ENCODE results near the gene GIMAP4. TPM values are rescaled to one million over a fixed set of nuclear protein-coding genes. Genes with fewer than 3 reads are reported as not detected.
"Not testable (repeated sequence)": the region's sequence is repeated elsewhere in the genome, so short reads cannot be mapped to it uniquely, and the experiment has no call there.

GIMAP4 gene
- total and polyA plus RNA-seq, 9 of the 15 experiments (the other 6 are each of a cell fraction or from before 2014, with no cell fraction given): 0.42 TPM; not detected in 8

DNA sequence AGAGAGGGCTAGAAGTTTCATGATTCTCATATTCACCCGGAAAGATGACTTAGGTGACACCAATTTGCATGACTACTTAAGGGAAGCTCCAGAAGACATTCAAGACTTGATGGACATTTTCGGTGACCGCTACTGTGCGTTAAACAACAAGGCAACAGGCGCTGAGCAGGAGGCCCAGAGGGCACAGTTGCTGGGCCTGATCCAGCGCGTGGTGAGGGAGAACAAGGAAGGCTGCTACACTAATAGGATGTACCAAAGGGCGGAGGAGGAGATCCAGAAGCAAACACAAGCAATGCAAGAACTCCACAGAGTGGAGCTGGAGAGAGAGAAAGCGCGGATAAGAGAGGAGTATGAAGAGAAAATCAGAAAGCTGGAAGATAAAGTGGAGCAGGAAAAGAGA lies 5.3 kb downstream of the GIMAP4 start:
- ChIA-PET CTCF (ENCODE audit: low intra/inter-chr PET ratio) (no interaction called here), POLR2A (interaction anchor here (0.6 kb wide), 1 partner anchor 117 kb away, joined by 3 read pairs; no protein-coding TSS in a partner anchor)
- FAIRE-seq: no peak
- Histone ChIP-seq H2AFZ (ENCODE audit: low read depth, low read length) (no peak overlapping the region), H3K4me1 (replicated peaks in 1 of 2; ENCODE audit: control insufficient read depth in 2 of 2, insufficient read depth in 2 of 2, low read length in 2 of 2) (no peaks in the 10 kb centered on the region), H3K9ac (ENCODE audit: insufficient read depth in 1 of 2, low read depth in 2 of 2, low read length in 2 of 2) (no peak overlapping the region), H3K27ac (ENCODE audit: extremely low read depth, low read depth, low read length) (no peak overlapping the region), H3K9me1 (ENCODE audit: control insufficient read depth, insufficient read depth, low read length) (no peaks in the 10 kb centered on the region), H3K79me2 (ENCODE audit: control insufficient read depth, insufficient read depth, low read length) (no peaks in the 10 kb centered on the region), H3K4me3 (no peak overlapping the region), H3K27me3 (ENCODE audit: control insufficient read depth in 2 of 2, insufficient read depth in 2 of 2, low read length in 2 of 2) (peaks cover 0 to 19% of the 10 kb centered on the region in 2 experiments; a peak in 2 of 5 replicates), H3K4me2 (ENCODE audit: insufficient read depth, low read length) (no peak overlapping the region), H3K9me3 (replicated peaks; ENCODE audit: control insufficient read depth, insufficient read depth, low read depth, low read length) (no peaks in the 10 kb centered on the region), H3K36me3 (ENCODE audit: control insufficient read depth, insufficient read depth, low read length) (no peaks in the 10 kb centered on the region), H4K20me1 (replicated peaks; ENCODE audit: control insufficient read depth, insufficient read depth, low read length) (no peaks in the 10 kb centered on the region)
- TF ChIP-seq, protein P1, sequence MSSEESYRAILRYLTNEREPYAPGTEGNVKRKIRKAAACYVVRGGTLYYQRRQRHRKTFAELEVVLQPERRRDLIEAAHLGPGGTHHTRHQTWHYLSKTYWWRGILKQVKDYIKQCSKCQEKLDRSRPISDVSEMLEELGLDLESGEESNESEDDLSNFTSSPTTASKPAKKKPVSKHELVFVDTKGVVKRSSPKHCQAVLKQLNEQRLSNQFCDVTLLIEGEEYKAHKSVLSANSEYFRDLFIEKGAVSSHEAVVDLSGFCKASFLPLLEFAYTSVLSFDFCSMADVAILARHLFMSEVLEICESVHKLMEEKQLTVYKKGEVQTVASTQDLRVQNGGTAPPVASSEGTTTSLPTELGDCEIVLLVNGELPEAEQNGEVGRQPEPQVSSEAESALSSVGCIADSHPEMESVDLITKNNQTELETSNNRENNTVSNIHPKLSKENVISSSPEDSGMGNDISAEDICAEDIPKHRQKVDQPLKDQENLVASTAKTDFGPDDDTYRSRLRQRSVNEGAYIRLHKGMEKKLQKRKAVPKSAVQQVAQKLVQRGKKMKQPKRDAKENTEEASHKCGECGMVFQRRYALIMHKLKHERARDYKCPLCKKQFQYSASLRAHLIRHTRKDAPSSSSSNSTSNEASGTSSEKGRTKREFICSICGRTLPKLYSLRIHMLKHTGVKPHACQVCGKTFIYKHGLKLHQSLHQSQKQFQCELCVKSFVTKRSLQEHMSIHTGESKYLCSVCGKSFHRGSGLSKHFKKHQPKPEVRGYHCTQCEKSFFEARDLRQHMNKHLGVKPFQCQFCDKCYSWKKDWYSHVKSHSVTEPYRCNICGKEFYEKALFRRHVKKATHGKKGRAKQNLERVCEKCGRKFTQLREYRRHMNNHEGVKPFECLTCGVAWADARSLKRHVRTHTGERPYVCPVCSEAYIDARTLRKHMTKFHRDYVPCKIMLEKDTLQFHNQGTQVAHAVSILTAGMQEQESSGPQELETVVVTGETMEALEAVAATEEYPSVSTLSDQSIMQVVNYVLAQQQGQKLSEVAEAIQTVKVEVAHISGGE (CRISPR knock-in tag; IDR thresholded peaks at IDR 0.05): peak in 2 of 3 experiments; percentile 23 to 86; a peak in 2 of 6 replicates
- no peak for TF ChIP-seq MTF1 (CRISPR knock-in tag; IDR thresholded peaks at IDR 0.05; ENCODE audit: borderline replicate concordance)
- no peak for TF ChIP-seq MAFF (IDR thresholded peaks at IDR 0.05; ENCODE audit: low read length)
- TF ChIP-seq CHD1 (IDR thresholded peaks at IDR 0.05; ENCODE audit: low read length): no peak
- no peak for TF ChIP-seq PCBP1 (IDR thresholded peaks at IDR 0.05; ENCODE audit: low read depth, low read length, poor library complexity, severe bottlenecking)
- TF ChIP-seq, protein P2, sequence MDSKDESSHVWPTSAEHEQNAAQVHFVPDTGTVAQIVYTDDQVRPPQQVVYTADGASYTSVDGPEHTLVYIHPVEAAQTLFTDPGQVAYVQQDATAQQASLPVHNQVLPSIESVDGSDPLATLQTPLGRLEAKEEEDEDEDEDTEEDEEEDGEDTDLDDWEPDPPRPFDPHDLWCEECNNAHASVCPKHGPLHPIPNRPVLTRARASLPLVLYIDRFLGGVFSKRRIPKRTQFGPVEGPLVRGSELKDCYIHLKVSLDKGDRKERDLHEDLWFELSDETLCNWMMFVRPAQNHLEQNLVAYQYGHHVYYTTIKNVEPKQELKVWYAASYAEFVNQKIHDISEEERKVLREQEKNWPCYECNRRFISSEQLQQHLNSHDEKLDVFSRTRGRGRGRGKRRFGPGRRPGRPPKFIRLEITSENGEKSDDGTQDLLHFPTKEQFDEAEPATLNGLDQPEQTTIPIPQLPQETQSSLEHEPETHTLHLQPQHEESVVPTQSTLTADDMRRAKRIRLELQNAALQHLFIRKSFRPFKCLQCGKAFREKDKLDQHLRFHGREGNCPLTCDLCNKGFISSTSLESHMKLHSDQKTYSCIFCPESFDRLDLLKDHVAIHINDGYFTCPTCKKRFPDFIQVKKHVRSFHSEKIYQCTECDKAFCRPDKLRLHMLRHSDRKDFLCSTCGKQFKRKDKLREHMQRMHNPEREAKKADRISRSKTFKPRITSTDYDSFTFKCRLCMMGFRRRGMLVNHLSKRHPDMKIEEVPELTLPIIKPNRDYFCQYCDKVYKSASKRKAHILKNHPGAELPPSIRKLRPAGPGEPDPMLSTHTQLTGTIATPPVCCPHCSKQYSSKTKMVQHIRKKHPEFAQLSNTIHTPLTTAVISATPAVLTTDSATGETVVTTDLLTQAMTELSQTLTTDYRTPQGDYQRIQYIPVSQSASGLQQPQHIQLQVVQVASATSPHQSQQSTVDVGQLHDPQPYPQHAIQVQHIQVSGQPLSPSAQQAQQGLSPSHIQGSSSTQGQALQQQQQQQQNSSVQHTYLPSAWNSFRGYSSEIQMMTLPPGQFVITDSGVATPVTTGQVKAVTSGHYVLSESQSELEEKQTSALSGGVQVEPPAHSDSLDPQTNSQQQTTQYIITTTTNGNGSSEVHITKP (IDR thresholded peaks at IDR 0.05; ENCODE audit: partially characterized antibody): no peak
- intact Hi-C loops (cut with micrococcal nuclease) (no loop called here), in situ Hi-C loops (cut with MboI) (no loop called here)
- BruUV-seq (replicated peaks): no TSS peak
- no peak for ATAC-seq
- WGBS (ENCODE audit: insufficient coverage, low coverage, missing lambda C conversion rate): under 1% methylated on average over 10 of the region's 10 CpGs
- no peak for DNase-seq (ENCODE audit: extremely low read depth in 1 of 4, low spot score in 3 of 4)

DNA sequence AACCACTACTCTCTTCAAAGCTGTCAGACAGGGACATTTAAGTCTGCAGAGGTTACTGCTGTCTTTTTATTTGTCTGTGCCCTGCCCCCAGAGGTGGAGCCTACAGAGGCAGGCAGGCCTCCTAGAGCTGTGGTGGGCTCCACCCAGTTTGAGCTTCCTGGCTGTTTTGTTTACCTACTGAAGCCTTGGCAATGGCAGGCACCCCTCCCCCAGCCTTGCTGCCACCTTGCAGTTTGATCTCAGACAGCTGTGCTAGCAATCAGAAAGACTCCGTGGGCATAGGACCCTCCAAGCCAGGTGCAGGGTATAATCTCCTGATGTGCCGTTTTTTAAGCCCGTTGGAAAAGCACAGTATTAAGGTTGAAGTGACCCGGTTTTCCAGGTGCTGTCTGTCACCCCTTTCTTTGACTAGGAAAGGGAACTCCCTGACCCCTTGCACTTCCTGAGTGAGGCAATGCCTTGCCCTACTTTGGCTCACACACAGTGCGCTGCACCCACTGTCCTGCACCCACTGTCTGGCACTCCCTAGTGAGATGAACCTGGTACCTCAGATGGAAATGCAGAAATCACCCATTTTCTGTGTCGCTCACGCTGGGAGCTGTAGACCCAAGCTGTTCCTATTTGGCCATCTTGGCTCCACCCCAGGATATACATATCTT lies 12.9 kb downstream of the GIMAP4 start:
- POLR2A ChIA-PET; H3K9ac ChIP-seq (ENCODE audit: insufficient read depth in 1 of 2, low read depth in 2 of 2, low read length in 2 of 2); DNase-seq (ENCODE audit: extremely low read depth in 1 of 4, low spot score in 3 of 4); H3K27ac ChIP-seq (ENCODE audit: extremely low read depth, low read depth, low read length); H3K9me3 ChIP-seq (replicated peaks; ENCODE audit: control insufficient read depth, insufficient read depth, low read depth, low read length); CTCF ChIA-PET (ENCODE audit: low intra/inter-chr PET ratio); H3K4me2 ChIP-seq (ENCODE audit: insufficient read depth, low read length); H4K20me1 ChIP-seq (replicated peaks; ENCODE audit: control insufficient read depth, insufficient read depth, low read length); H3K27me3 ChIP-seq (ENCODE audit: control insufficient read depth in 2 of 2, insufficient read depth in 2 of 2, low read length in 2 of 2); H3K36me3 ChIP-seq (ENCODE audit: control insufficient read depth, insufficient read depth, low read length); intact Hi-C loops (cut with micrococcal nuclease); H2AFZ ChIP-seq (ENCODE audit: low read depth, low read length); H3K4me1 ChIP-seq (replicated peaks in 1 of 2; ENCODE audit: control insufficient read depth in 2 of 2, insufficient read depth in 2 of 2, low read length in 2 of 2); BruUV-seq (replicated peaks); H3K4me3 ChIP-seq; H3K9me1 ChIP-seq (ENCODE audit: control insufficient read depth, insufficient read depth, low read length); in situ Hi-C loops (cut with MboI); FAIRE-seq; H3K79me2 ChIP-seq (ENCODE audit: control insufficient read depth, insufficient read depth, low read length); ATAC-seq: not testable (repeated sequence)
- WGBS (ENCODE audit: insufficient coverage, low coverage, missing lambda C conversion rate): 0% methylated on average over 7 of the region's 7 CpGs

Data from K562 (cell line).